Heart left ventricle (tissue), 13 donors: ENCODE measurements around the gene KRTAP10-7.

Source experiments
- POLR2A ChIP-seq, 2 donors: fragments of 450-650 bp; IDR thresholded peaks; one replicate each; pipeline ENCODE4 v1.6.1; 2017; ENCODE audit warnings: antibody characterized with exemption in 2 of 2, mild to moderate bottlenecking in 2 of 2, moderate library complexity in 2 of 2
- TF ChIP-seq, protein P1 (sequence below), 12 donors: fragments of 200-600 bp; sonication (generic) in 4 of 12; IDR thresholded peaks; one replicate each; pipeline versions ENCODE4 v1.5.0 to v1.8.0; 2018 to 2022; ENCODE audit warnings: antibody characterized with exemption in 12 of 12, mild to moderate bottlenecking in 5 of 12
- donor health status: ischemic (EF 13 %, LVEDD 7.1; RV severe dilation, severe dysfunction).
- donor health status: DM: no; HTN: yes; CAD: no.
- donor health status: DM: no; HTN: no; CAD: no.
- donor health status: ischemic (EF 25% LVEDD 6.9; RV normal size, moderate dysfunction).
- donor health status: ischemic (EF 25% LVEDD 5.7; RV mildly dilated, moderate dysfunction).
- donor health status: ischemic (EF 35%, LVEDD 5.7; RV mildly dilated, moderate dysfunction).
- donor health status: nonischemic (EF 11% LVEDD 7.7; RV severe dilation, severe dysfunction).
- donor health status: DM: yes; HTN: yes; CAD: no.
- donor health status: PGD.
- donor health status: ischemic (EF 29% LVEDD 5.4; RV normal size, mild dysfunction).
- donor health status: nonischemic (EF 23%, LVEDD 6.1; RV moderate dilation, normal function).

DNA sequence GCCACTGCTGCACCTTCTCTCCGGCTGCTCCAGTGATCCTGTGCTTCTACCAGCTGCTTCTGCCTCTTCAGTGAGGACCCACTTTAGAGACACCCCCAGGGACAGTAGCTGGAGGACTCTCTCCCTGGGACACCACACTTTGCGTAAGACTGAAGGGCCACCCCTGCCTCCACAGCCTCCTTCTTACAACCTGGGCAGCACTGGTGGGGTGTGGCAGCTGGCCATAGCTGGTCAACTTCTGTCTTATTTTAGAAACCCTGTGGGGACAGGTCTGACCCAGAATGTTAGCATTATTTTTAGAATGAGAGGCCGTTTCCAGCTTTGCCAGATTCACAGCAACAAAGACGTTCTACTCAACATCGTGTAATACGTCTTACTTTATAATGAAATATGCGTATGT, 25.4 kb downstream of the KRTAP10-7 start:
- TF ChIP-seq, protein P1, sequence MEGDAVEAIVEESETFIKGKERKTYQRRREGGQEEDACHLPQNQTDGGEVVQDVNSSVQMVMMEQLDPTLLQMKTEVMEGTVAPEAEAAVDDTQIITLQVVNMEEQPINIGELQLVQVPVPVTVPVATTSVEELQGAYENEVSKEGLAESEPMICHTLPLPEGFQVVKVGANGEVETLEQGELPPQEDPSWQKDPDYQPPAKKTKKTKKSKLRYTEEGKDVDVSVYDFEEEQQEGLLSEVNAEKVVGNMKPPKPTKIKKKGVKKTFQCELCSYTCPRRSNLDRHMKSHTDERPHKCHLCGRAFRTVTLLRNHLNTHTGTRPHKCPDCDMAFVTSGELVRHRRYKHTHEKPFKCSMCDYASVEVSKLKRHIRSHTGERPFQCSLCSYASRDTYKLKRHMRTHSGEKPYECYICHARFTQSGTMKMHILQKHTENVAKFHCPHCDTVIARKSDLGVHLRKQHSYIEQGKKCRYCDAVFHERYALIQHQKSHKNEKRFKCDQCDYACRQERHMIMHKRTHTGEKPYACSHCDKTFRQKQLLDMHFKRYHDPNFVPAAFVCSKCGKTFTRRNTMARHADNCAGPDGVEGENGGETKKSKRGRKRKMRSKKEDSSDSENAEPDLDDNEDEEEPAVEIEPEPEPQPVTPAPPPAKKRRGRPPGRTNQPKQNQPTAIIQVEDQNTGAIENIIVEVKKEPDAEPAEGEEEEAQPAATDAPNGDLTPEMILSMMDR (IDR thresholded peaks at IDR 0.05): no peak
- no peak for TF ChIP-seq POLR2A (IDR thresholded peaks at IDR 0.05)
